ENCODE measurements around the gene ELK4.

The ELK4 gene

DNA sequence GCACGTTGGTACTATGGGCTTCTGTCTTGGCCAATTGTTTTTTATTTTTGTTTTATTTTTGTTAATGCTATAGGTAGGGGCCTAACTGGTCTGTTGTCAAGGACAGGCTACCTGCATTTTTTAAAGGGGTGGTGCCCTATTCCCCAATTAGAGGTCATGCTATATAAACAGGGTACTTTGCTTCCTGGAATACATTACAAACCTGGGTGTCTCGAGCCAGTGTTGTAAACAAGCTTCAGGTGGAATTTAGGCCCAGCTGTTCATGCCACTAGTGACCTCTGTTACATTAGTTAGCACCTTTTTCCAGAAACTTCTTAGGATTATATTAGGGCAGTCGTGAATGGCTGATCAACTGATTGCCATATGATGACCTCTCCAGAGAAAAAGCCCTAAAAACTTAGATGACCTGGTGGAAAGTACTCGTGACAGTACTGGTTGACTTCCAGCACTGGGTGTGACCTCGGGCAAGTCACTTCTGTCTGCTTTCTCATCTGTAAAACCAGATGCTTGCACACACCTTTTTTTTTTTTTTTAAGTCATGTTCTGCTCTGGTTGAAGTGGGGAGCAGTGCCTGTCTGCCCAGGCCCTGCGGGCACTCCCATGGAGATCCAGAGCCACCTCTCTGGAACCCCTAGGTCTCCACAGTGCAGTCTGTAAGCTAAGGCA is 46.5 kb downstream of the ELK4 start:
- in situ Hi-C loops (cut with MboI; ENCODE audit: low sequenced_read_pairs): loop anchor here (5.0 kb wide), 1 partner anchor 57 kb away; no protein-coding TSS in a partner anchor

DNA sequence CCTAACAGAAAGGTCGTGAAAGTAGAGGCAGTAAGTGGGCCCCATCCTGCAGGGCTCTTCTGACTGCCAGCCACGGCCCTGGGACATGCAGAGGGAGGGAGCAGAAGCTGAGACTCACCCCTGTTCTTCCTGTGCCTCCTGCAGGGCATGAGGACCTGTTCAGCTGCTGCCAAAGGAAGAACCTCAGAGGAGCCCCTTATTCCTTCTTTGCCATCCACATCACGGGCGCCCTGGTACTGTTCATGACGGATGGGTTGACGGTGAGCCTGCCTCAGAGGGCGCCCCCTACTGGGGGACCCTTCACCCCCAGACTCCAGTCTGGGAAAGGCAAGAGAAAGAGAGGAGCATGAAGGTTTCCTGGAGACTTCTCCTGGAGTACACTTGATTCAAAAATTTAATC is 47.1 kb downstream of the ELK4 start:
- in situ Hi-C loops (cut with MboI; ENCODE audit: low sequenced_read_pairs): loop anchor here (5.0 kb wide), 1 partner anchor 58 kb away; no protein-coding TSS in a partner anchor

DNA sequence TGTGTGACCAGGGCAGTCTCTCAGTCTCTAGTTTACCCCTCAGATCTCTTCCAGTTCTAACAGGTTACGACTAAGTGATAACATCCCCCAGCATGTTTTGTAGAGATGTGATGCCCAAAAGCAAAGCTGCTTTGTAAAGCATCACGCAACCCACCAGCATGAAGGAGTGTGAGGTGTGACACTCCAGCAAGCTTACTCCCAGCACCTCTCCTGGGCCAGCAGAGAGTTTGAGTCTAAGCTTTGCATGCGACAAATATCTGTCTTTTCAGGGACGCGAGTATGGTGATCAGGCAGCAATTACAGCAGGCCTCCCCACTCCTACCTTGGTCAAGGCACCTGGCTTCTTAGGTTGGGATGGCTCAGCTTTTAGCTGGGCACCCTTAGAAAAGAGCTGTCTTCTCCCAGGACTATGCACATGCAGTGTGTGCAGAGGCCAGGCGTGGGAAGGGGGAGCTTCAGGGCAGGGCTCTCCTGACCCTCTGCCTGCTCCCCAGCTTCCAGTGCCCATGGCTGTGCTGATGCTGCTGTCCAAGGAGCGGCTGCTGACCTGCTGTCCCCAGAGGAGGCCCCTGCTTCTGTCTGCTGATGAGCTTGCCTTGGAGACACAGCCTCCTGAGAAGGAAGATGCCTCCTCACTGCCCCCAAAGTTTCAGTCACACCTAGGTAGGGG is 48.2 kb downstream of the ELK4 start:
- in situ Hi-C loops (cut with MboI; ENCODE audit: low sequenced_read_pairs): no loop called here

DNA sequence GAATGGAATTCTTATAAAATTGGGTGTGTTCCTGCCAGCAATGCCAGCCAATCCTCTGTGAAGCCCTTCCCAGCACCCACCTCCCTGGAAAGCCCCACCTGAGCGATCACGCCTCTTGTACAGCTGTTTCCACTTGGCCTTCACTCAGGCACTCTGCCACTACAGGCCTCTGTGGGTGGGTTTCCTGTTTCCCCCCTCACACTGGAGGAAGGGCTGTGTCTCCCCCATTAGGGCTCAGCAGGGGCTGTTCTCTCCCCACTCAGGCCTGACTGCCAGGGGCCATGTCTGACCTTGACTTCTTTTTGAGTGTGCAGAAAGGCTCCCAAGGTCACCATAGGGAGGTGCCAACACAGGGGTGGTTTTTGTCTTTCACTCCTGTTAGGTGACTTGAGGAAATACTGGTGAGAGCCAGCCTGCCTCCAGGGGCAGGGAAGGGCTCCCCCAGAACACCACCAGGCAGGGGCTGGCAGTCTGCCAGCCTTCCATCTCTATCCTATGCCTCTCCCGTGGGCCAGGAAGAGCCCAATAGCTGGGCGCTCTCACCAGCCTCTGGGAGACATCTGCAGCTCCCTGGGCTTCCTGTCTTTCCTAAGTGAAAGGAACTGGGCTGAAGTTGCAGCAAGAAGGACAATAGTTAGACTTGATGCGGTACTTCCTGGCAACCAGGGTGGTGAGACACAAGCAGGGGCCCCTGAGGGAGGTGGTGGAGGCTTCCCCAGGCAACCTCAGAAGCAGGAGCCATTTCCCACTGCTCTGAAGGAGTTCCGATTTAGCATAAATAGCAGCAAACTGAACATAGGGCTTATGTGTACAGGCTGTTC is 49.1 kb downstream of the ELK4 start:
- in situ Hi-C loops (cut with MboI; ENCODE audit: low sequenced_read_pairs): no loop called here

DNA sequence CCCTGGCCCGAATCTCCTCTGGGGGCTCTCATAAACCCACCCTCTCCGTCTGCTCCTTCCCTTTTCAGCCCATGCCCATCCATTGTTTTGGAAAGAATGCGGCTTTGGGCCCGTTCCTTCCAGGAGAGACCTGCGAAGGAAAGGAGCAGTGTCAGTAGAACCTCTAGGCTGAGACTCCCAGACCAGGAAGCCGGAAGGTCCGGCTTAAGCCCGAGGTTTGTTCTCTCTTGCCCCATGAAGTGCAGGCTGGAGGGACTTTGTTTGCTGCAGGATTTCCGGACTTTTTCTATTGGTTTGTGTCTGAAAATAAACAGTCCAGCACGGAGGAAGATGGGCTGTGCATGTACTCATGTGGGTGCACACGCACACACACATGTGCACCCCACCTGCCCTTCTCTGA is 49.8 kb downstream of the ELK4 start:
- in situ Hi-C loops (cut with MboI; ENCODE audit: low sequenced_read_pairs): no loop called here

DNA sequence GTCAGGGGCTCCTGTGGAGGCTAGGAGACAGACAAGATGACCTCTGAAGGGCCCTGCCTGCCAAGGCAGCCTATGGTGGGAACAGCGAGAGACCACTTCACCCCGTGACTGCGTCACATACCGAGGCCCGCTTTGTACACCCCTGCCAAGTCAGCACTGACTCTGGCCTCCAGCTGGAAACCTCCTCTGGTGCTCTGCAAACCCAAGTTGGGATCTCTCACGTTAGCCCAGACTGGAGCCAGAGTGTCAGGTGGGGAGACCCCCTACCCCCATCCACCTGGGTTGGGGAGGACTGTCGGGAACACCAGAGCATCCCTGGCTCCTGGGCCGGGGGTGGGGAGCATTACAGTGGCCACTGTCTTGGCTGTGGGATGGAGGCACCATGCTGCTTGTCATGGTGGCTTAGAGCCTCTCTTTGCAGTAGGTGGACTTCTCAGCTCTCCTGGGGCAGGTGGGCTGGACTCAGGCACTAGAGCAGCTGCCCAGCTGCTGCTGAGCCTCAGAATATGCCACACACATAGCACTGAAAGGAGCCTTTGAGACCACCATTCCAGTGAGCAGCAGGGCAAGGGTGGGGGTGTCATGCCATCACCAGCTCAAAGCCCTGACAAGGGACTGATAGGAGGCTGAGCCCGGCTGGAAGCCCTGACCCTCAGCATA is 50.4 kb downstream of the ELK4 start:
- in situ Hi-C loops (cut with MboI; ENCODE audit: low sequenced_read_pairs): no loop called here

DNA sequence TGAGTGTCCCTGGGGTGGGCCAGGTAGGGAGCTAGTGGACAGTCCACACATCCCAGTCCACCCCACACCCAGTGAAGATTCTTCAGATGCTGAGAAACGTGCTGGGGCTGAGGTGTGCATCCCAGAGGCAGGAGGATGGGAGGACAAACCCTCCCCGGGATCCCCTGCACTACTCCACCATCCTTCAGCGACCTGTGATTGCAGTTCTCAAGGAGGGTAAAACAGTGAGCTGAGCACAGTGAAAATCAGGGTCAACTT is 51.0 kb downstream of the ELK4 start:
- in situ Hi-C loops (cut with MboI; ENCODE audit: low sequenced_read_pairs): no loop called here

DNA sequence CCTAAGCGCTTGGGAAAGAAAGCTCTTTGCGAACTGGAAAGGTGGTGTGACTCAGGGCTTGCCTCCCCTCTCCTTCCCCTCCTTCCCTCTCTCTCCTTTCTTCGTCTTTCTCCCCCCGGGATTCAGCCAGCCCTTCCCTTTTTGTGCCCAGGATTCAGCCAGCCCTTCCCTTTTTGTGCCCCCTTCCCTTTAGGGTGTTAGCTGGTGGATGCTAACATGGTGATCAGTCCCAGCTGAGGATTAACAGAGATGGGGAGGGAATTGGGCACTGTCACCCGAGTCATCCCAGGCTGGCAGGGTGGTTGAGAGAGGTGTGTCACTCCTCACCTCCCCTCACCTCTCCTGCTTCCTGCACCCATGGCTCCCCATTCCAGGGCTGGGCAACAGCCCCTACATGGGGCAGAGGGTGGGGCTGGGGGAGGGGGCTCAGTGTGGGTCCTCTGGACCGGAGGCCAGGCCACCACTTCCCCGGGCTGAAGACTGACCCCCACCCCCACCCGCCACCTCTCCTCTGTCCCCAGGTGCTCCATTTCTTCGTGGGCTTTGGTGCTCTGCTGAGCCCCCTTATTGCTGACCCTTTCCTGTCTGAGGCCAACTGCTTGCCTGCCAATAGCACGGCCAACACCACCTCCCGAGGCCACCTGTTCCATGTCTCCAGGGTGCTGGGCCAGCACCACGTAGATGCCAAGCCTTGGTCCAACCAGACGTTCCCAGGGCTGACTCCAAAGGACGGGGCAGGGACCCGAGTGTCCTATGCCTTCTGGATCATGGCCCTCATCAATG is 51.5 kb downstream of the ELK4 start:
- in situ Hi-C loops (cut with MboI; ENCODE audit: low sequenced_read_pairs): no loop called here

DNA sequence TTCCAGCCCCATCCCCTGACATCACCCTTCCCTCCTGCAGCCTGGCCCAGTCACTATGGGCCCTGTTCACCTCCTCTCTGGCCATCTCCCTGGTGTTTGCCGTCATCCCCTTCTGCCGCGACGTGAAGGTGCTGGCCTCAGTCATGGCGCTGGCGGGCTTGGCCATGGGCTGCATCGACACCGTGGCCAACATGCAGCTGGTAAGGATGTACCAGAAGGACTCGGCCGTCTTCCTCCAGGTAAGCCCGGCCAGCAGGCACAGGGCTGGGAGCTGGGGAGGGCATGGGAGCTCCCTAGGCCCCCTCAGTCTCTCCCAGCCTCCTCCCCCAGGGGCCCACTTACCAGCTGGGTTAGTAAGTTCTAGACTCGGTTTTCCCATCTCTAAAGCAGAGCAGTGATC is 52.1 kb downstream of the ELK4 start:
- in situ Hi-C loops (cut with MboI; ENCODE audit: low sequenced_read_pairs): no loop called here

DNA sequence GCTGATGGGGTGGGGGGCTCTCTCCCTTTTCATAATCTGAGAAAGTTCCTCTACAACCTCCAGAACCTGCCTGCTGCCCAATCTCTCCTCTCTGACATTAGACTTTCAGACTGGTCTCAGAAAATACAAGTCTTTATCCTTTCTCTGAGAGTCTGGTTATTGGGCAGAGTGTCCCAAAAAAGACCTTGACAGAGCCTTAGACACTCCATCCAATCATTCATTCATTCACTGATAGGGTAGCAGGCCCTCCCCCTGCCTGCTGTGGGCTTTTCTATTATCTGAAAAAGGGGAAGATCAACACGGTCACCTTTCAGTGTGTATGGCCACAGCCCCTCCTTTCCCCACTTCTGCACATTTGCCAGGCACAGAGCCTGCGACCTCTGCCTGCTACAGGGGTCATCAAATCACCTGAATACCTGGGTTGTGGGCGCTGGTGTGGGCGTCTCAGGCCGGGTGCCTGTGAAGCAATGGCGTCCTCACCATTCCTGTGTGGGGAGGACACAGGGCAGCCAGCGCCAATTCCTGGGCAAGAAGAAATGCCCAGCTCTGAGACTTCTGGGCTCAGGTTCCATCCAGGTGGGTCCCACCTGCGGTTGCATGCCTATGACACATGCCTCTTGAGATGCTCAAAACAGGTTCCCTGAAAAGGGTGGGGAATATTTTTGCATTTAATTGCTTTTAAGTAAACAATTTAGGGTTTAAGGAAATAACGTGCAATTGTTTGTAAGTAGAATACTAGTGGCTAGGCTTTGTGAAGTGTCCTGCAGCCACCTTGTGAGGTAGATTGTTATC is 52.8 kb downstream of the ELK4 start:
- in situ Hi-C loops (cut with MboI; ENCODE audit: low sequenced_read_pairs): no loop called here

DNA sequence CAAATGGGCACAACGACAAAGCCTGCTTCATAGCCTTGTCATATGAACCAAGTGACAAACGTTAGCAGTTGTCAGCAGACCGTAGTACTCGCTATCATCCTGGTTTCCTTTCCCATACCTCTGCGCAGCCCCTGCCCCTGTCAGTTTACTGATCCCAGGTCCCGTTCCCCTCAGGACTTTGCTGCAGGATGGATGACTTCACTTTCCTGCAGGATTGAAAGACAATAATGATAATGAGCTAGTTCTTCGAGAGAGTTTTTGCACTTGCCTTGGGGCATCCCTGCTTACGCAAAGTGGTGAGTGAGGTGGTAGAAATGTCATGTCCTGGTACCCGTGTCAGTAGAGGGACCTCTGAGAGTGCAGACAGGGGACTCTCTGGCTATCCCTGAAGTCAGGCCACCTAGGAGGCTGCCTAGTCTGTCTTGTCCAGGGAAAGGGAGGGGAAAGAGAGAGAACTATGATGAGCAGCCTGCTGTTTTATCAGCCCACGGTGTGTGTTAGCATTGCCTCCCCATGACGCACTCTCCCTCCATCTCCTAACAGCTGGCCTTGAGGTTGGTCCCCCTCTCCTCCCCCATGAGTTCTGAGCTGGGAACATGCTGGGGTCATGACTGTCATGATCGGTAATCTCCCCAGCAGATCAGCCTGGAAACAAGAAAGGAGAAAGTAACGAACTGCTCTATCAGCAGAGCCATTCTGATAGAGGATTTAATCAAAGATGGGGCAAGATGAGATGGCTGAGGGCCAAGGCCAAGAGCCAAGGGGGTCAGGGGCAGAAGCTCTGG is 53.7 kb downstream of the ELK4 start:
- in situ Hi-C loops (cut with MboI; ENCODE audit: low sequenced_read_pairs): no loop called here

DNA sequence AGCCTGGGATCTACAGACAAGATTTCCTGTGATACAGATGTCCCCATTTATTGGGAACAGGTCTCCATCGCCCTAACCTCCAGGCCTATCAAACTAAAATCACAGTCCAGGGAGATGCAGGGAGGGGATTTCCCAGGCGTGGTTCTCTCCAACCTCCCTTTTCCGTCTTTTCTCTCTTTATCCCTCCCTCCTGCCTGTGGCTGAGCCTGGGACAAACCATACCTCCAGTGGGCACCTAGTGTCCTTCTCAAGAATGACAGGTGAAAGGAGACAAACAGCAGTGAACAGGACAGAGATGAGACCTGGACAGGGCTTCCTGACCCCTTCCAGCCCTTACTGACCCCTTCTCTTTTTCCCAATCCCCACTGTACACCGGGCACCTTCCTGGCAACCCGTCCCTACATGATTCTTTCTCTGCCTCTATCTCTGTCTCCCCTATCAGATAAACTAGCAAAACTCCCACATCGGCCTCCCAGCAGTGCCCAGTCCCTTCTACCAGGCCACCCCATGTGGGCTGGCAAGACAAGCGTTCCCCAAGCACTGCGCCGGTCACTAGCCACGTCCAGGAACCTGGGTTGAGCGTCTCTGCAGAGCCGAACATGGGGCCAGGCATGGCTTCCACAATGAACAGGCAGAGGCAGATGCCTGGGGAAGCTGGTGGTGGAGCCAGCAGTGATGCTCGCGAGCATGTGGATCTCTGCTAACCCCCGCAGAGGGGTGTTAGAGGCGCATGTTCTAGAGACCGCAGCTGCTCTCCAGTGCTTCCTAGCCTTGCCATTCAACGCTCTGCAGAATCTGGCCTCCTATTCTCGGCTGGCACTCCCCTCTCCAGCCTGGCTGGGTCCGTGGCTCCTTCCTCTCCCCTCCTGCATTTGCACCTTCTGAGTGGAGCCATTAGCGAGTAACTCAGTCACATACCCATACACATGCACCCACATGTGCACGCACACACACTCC is 54.7 kb downstream of the ELK4 start:
- in situ Hi-C loops (cut with MboI; ENCODE audit: low sequenced_read_pairs): no loop called here

DNA sequence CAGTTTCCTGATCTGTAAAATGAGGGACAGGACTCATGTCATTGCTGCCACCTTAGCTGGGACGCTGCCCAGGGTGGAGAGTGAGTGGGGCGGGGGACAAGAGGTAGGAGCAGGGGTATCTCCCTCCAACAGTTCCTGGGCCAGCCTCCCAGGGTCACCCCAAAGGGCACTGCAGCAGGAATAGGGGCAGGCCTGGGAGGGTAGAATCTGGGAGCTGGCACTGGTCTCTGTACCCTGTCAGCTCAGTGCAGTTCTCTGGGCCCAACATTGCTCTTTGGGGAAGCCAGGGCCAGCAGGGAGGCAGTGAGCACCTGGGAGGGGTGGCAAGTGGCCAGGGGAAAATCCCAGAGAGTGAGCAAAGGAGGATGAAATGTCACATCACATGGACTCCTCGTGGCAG is 55.8 kb downstream of the ELK4 start:
- in situ Hi-C loops (cut with MboI; ENCODE audit: low sequenced_read_pairs): no loop called here

DNA sequence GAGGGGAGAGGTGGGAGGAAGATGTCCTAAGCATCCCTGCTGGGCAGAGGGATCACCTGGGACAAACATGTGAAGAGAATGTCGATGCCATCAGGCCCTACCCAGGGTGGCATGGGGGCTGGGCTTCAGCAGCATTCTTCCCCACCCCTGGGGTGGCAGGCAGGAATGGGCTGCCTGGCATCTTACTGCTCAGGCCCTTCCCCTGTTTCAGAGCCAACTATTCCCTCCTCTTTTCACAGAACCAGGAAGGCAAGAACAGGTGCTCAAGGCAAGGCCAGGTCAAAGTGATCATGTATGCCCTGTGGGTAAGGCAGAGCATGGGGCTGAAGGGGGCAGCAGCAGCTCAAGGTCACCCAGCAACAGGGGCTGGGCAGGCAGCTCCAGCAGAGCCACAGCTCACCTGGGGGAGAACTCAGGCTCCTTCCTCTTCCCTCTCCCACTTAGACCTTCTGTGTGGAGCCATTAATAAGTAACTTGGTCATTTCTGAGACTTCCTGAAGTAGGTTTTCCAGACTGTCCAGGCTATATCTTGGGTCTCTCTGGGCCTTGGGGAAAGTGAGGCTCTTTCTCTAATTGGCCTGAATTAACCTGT is 56.4 kb downstream of the ELK4 start:
- in situ Hi-C loops (cut with MboI; ENCODE audit: low sequenced_read_pairs): no loop called here

DNA sequence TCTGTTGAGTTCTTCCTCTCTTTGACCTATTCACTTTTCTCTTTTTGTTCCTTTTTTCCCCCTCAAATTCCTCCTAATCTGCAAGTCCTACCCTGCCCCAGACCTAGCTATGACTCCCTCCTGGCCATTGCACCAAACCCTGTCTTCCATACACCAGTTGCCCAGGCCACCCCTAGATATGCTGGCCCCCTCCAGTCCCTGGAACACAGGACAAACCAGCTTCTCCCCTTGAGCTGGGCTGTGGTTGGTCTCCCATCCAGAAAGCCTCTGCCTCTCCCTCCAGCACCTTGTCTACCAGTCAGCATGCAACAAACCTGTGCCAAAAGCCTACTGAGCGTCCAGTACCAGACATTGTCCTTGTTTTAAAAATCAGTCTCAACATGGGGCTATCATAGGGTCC is 59.4 kb downstream of the ELK4 start:
- in situ Hi-C loops (cut with MboI; ENCODE audit: low sequenced_read_pairs): no loop called here

DNA sequence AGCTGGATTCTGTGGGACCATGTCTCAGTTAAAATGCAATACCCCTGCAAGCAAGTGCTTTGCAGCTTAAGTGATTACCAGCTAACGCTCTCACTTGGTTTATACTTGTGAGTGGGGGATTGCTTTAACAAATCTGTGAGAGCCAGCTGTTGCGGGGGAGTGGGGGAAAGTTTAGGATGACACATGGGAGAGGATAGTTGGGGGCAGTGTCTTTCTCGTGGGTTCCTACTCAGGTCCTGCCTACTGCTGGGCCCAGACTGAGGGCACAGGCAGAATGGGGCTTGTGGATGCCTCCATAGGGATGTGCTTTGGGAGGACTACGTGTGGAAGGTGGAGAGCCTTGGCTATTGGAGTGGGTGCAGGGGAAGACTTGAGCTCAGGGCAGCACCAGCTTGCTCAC is 60.1 kb downstream of the ELK4 start:
- in situ Hi-C loops (cut with MboI; ENCODE audit: low sequenced_read_pairs): no loop called here

DNA sequence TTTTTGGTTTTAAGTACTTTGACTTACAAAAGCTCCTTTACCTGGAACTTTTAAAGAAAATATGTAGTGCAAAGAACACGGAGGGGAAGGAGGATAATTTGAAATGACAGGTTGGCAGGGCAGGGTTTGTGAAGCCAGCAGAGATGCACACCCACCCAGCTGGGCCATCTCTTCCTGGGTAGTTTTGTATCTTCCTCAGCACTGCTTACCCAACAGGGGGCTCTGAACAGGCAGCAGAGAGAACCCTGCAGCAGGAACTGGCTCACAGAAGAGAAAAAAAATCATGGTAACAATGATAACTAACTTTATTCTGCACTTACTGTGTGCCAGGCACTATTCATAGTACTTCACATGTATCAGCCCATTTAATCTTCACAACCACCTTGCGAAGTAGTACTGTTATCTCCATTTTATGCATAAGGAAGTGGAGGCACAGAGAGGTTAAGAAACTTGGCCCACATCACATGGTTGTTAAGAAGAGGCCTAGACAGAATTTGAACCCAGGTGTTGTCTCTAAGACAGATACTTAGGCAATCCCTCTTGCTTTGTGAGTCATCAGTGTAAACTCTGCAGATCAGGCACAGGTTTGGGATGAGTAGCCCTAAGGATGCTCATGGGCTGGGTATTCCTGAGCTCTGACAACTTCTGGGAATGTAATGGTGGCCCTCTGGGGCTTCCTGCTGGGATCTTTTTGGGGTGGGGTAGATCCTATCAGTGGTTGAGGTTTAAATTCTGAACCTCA is 60.8 kb downstream of the ELK4 start:
- in situ Hi-C loops (cut with MboI; ENCODE audit: low sequenced_read_pairs): no loop called here

Measured in HL-60/S4 (cell line).